Heart left ventricle (tissue), 16 donors: ENCODE measurements around the gene SPG11. TPM values are rescaled to one million over a fixed set of nuclear protein-coding genes. Genes with fewer than 3 reads are reported as not detected.

Source experiments
- ATAC-seq, 4 donors: fragments of 200-7000 bp; cut with Tn5 transposase; one replicate each; pipeline ENCODE4 v1.9.1; 2020 to 2022; ENCODE audit warnings: moderate library complexity in 4 of 4, mild to moderate bottlenecking in 3 of 4, moderate number of reproducible peaks in 1 of 4
- DNase-seq, 5 donors: peaks; one replicate each; pipeline ENCODE4 v3.0.0-alpha.2; 2020
- H3K27ac ChIP-seq, 12 donors: fragments of 200-600 bp; sonication (generic) in 4 of 12; one replicate each; pipeline versions ENCODE4 v1.5.0 to v1.8.0; 2016 to 2022; ENCODE audit warnings: mild to moderate bottlenecking in 2 of 12
- H3K27me3 ChIP-seq, 9 donors: fragments of 200-600 bp; sonication (generic) in 2 of 9; one replicate each; pipeline versions ENCODE4 v1.5.1 to v1.8.0; 2016 to 2022; ENCODE audit warnings: mild to moderate bottlenecking in 3 of 9
- H3K36me3 ChIP-seq, 9 donors: fragments of 200-600 bp; sonication (generic) in 2 of 9; one replicate each; pipeline versions ENCODE4 v1.5.0 to v1.8.0; 2018 to 2022; ENCODE audit warnings: mild to moderate bottlenecking in 2 of 9
- H3K4me1 ChIP-seq, 12 donors: fragments of 200-600 bp; sonication (generic) in 4 of 12; one replicate each; pipeline versions ENCODE4 v1.5.0 to v1.8.0; 2016 to 2022; ENCODE audit warnings: mild to moderate bottlenecking in 3 of 12
- H3K4me3 ChIP-seq, 12 donors: fragments of 200-600 bp; sonication (generic) in 4 of 12; one replicate each; pipeline versions ENCODE4 v1.5.0 to v1.8.0; 2017 to 2022; ENCODE audit warnings: mild to moderate bottlenecking in 9 of 12, moderate library complexity in 4 of 12
- H3K9me3 ChIP-seq, 12 donors: fragments of 200-600 bp; sonication (generic) in 4 of 12; one replicate each; pipeline versions ENCODE4 v1.5.0 to v1.8.0; 2016 to 2022; ENCODE audit warnings: mild to moderate bottlenecking in 1 of 12
- POLR2A ChIP-seq, 2 donors: fragments of 450-650 bp; IDR thresholded peaks; one replicate each; pipeline ENCODE4 v1.6.1; 2017; ENCODE audit warnings: antibody characterized with exemption in 2 of 2, mild to moderate bottlenecking in 2 of 2, moderate library complexity in 2 of 2
- WGBS, 4 donors: extraction: QIAGEN DNeasy Blood & Tissue Kit in 2 of 4; methylation state at CpG; one replicate each; pipeline versions ENCODE4 v1.1.5 to v1.1.7; 2013 to 2018; 5-methylcytosine and 5-hydroxymethylcytosine counted together
- intact Hi-C, 10 donors: fragments of 100-400 bp; cut with DNase I; formaldehyde crosslinking; loops; one replicate each; pipeline versions ENCODE4 v1.11.1 to v1.14.2; 2022
- polyA plus RNA-seq, 2 donors: library from polyadenylated mRNA; stranded (reverse); fragments of 200-250 nt; gene quantifications; one replicate each; pipeline ENCODE4 v1.2.3, GENCODE V29; 2013
- total RNA-seq, 9 donors: library from RNA; depleted of rRNA in 2 of 9; stranded (reverse); fragments of >200 nt in 2 of 9; fragmentation: NEBNext Ultra II Directional in 3 of 9; extraction: Animal tissue kit (Norgen Biotek cat#: 25700) in 3 of 9; gene quantifications; one replicate each; pipeline versions ENCODE4 v1.1.0 to v1.2.4, GENCODE V29; 2016 to 2023
- TF ChIP-seq, protein P1 (sequence below), 12 donors: fragments of 200-600 bp; sonication (generic) in 4 of 12; IDR thresholded peaks; one replicate each; pipeline versions ENCODE4 v1.5.0 to v1.8.0; 2018 to 2022; ENCODE audit warnings: antibody characterized with exemption in 12 of 12, mild to moderate bottlenecking in 5 of 12
- donor health status: ischemic (EF 13 %, LVEDD 7.1; RV severe dilation, severe dysfunction).
- donor health status: healthy with polysubstance abuse.
- donor health status: DM: no; HTN: yes; CAD: no.
- donor health status: DM: no; HTN: no; CAD: no.
- donor health status: ischemic (EF 25% LVEDD 6.9; RV normal size, moderate dysfunction).
- donor health status: ischemic (EF 25% LVEDD 5.7; RV mildly dilated, moderate dysfunction).
- donor health status: healthy.
- donor health status: DM: yes; HTN: yes; CAD: no.
- donor health status: ischemic (EF 35%, LVEDD 5.7; RV mildly dilated, moderate dysfunction).
- donor health status: nonischemic (EF 11% LVEDD 7.7; RV severe dilation, severe dysfunction).
- donor health status: DM: yes; HTN: yes; CAD: no.
- donor health status: PGD.
- donor health status: ischemic (EF 29% LVEDD 5.4; RV normal size, mild dysfunction).
- donor health status: nonischemic (EF 23%, LVEDD 6.1; RV moderate dilation, normal function).

The SPG11 gene
- total and polyA plus RNA-seq, 11 donors, result 17.5 to 69.4 (median 47.5) TPM

GRCh38 chr15:44519537-44519936 lies 143.9 kb downstream of the SPG11 start:
- no peak for DNase-seq
- TF ChIP-seq POLR2A (IDR thresholded peaks at IDR 0.05), result no peak
- TF ChIP-seq, protein P1, sequence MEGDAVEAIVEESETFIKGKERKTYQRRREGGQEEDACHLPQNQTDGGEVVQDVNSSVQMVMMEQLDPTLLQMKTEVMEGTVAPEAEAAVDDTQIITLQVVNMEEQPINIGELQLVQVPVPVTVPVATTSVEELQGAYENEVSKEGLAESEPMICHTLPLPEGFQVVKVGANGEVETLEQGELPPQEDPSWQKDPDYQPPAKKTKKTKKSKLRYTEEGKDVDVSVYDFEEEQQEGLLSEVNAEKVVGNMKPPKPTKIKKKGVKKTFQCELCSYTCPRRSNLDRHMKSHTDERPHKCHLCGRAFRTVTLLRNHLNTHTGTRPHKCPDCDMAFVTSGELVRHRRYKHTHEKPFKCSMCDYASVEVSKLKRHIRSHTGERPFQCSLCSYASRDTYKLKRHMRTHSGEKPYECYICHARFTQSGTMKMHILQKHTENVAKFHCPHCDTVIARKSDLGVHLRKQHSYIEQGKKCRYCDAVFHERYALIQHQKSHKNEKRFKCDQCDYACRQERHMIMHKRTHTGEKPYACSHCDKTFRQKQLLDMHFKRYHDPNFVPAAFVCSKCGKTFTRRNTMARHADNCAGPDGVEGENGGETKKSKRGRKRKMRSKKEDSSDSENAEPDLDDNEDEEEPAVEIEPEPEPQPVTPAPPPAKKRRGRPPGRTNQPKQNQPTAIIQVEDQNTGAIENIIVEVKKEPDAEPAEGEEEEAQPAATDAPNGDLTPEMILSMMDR (IDR thresholded peaks at IDR 0.05), result no peak
- peaks cover 0 to 95% (median 83%) of the 10 kb centered on the region in 9 donors for H3K36me3 ChIP-seq
- no peak overlapping the region for H3K4me3 ChIP-seq
- no peaks in the 10 kb centered on the region for H3K27me3 ChIP-seq
- intact Hi-C loops, result no loop called here
- H3K9me3 ChIP-seq, result no peaks in the 10 kb centered on the region
- WGBS, 4 donors, result 86 to 91% (median 87%) methylated on average over 6 of the region's 6 CpGs
- H3K27ac ChIP-seq, result no peak overlapping the region
- H3K4me1 ChIP-seq, result no peaks in the 10 kb centered on the region
- ATAC-seq, result no peak

- TF ChIP-seq POLR2A (IDR thresholded peaks at IDR 0.05), result no peak
- TF ChIP-seq, protein P1 (IDR thresholded peaks at IDR 0.05), result no peak
- no peak overlapping the region for H3K27ac ChIP-seq
- peaks cover 0 to 81% (median 59%) of the 10 kb centered on the region in 9 donors for H3K36me3 ChIP-seq
- ATAC-seq (no peak), DNase-seq (no peak)
- intact Hi-C loops, result no loop called here
- H3K4me1 ChIP-seq, result no peaks in the 10 kb centered on the region
- no peaks in the 10 kb centered on the region for H3K9me3 ChIP-seq
- no peak overlapping the region for H3K4me3 ChIP-seq
- H3K27me3 ChIP-seq, result no peaks in the 10 kb centered on the region
Measured at GRCh38 chr15:44516436-44516835, 147.0 kb downstream of the SPG11 start.

Other genes with a start within 250 kb of the SPG11 start
- gene CTDSPL2, start 236.0 kb downstream of the SPG11 start, total RNA-seq, result 10 to 100 TPM; 16.5 to 27.6 (median 19.8) TPM
- gene CTDSPL2, start 236.0 kb downstream of the SPG11 start, polyA plus RNA-seq, result 1 to 10 TPM; 3.0 to 9.6 TPM
- 100 to 1,000 TPM in 1 of 9 donors, 10 to 100 TPM in 8; 30.4 to 116 (median 71.6) TPM for gene EIF3J, start 126.5 kb downstream of the SPG11 start, total RNA-seq
- gene EIF3J, start 126.5 kb downstream of the SPG11 start, polyA plus RNA-seq, result 100 to 1,000 TPM in 1 of 2 donors, 10 to 100 TPM in 1; 30.8 to 107 TPM
- gene PATL2, start 47.7 kb upstream of the SPG11 start, total RNA-seq, result 1 to 10 TPM in 7 of 9 donors, under 1 TPM in 1, not detected in 1; 0.49 to 4.2 (median 2.6) TPM
- gene PATL2, start 47.7 kb upstream of the SPG11 start, polyA plus RNA-seq, result 1 to 10 TPM in 1 of 2 donors, under 1 TPM in 1; 0.44 to 3.3 TPM
- 1,000 to 10,000 TPM; 1,033 to 5,448 (median 1,200) TPM for gene B2M, start 47.9 kb upstream of the SPG11 start, total RNA-seq
- 1,000 to 10,000 TPM in 1 of 2 donors, 100 to 1,000 TPM in 1; 808 to 1,959 TPM for gene B2M, start 47.9 kb upstream of the SPG11 start, polyA plus RNA-seq
- 100 to 1,000 TPM in 1 of 9 donors, 10 to 100 TPM in 8; 32.6 to 122 (median 60.7) TPM for gene TRIM69, start 72.9 kb upstream of the SPG11 start, total RNA-seq
- 10 to 100 TPM; 39.1 to 53.9 TPM for gene TRIM69, start 72.9 kb upstream of the SPG11 start, polyA plus RNA-seq